Measurements from ENCODE around the gene SYNPR.
A peak's percentile ranks its signal among the peaks of the same experiment; 100 is the strongest.

DNA sequence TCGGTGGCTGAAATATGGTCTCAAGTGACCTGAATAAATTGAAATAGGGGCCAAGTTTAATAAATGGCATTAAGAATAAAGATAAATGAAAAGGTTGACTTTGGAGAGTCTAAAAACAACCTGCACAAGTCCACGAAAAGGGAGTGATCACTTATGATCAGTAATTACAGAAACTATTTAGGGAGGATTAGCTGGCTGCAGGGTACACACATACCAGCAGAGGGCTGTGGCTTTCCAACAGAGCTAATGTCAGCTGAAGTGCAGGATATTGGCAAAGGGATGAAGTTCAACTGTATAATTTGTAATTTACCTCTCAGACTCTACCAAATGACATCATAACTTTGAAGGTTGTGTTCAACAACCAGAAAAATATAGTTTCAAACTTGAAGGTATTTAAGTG, 86.8 kb downstream of the SYNPR start:
- TF ChIP-seq, protein P1, sequence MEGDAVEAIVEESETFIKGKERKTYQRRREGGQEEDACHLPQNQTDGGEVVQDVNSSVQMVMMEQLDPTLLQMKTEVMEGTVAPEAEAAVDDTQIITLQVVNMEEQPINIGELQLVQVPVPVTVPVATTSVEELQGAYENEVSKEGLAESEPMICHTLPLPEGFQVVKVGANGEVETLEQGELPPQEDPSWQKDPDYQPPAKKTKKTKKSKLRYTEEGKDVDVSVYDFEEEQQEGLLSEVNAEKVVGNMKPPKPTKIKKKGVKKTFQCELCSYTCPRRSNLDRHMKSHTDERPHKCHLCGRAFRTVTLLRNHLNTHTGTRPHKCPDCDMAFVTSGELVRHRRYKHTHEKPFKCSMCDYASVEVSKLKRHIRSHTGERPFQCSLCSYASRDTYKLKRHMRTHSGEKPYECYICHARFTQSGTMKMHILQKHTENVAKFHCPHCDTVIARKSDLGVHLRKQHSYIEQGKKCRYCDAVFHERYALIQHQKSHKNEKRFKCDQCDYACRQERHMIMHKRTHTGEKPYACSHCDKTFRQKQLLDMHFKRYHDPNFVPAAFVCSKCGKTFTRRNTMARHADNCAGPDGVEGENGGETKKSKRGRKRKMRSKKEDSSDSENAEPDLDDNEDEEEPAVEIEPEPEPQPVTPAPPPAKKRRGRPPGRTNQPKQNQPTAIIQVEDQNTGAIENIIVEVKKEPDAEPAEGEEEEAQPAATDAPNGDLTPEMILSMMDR (conservative IDR thresholded peaks at IDR 0.05; ENCODE audit: low read length), result peak; percentile 41; the same call in 1 of the 2 replicates
- TF ChIP-seq EZH2phosphoT487 (IDR thresholded peaks at IDR 0.05; ENCODE audit: borderline replicate concordance, low read depth, low read length), result no peak

Data from OCI-LY7 (cell line).